Measurements from ENCODE around the gene GPR157.

The GPR157 gene

DNA sequence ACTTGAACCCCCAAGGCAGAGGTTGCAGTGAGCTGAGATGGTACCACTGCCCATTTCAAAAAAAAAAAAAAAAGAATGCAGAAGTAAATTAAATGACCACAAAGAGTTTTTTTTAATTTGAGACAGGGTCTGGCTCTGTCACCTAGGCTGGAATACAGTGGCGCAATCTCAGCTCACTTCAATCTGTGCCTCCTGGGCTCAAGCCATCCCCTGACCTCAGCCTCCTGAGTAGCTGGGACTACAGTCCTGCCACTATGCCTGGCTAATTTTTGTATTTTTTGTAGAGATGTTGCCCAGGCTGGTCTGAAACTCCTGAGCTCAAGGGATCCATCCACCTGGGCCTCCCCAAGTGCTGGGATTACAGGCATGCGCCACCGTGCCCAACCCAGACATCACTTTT, 20.2 kb upstream of the GPR157 start:
- H3F3A ChIP-seq (ENCODE audit: low read depth) = no peaks in the 10 kb centered on the region
- no peaks in the 10 kb centered on the region for H3K36me3 ChIP-seq (ENCODE audit: insufficient read depth, low read length)
- no peak overlapping the region for H3K9ac ChIP-seq (ENCODE audit: low read depth, low read length, poor library complexity, severe bottlenecking)
- no peaks in the 10 kb centered on the region for H4K20me1 ChIP-seq (ENCODE audit: insufficient read depth, low read length, poor library complexity, severe bottlenecking)
- no peaks in the 10 kb centered on the region for H3K27me3 ChIP-seq (ENCODE audit: insufficient read depth, low read length, poor library complexity, severe bottlenecking)
- no peaks in the 10 kb centered on the region for H3K79me2 ChIP-seq (ENCODE audit: insufficient read depth, low read length)
- no peaks in the 10 kb centered on the region for H3K4me1 ChIP-seq (ENCODE audit: insufficient read depth, low read length, poor library complexity, severe bottlenecking)
- no peak overlapping the region for H3K4me2 ChIP-seq (ENCODE audit: low read depth, low read length, poor library complexity, severe bottlenecking)
- H3K9me3 ChIP-seq (ENCODE audit: insufficient read depth, low read depth, low read length) = no peaks in the 10 kb centered on the region
- no peak overlapping the region for H3K4me3 ChIP-seq (ENCODE audit: low read length, poor library complexity, severe bottlenecking)
- H3K9me2 ChIP-seq (replicated peaks; ENCODE audit: low read depth, low read length) = no peaks in the 10 kb centered on the region
- TF ChIP-seq EZH2phosphoT487 (IDR thresholded peaks at IDR 0.05; ENCODE audit: borderline replicate concordance) = no peak
- TF ChIP-seq, protein P1, sequence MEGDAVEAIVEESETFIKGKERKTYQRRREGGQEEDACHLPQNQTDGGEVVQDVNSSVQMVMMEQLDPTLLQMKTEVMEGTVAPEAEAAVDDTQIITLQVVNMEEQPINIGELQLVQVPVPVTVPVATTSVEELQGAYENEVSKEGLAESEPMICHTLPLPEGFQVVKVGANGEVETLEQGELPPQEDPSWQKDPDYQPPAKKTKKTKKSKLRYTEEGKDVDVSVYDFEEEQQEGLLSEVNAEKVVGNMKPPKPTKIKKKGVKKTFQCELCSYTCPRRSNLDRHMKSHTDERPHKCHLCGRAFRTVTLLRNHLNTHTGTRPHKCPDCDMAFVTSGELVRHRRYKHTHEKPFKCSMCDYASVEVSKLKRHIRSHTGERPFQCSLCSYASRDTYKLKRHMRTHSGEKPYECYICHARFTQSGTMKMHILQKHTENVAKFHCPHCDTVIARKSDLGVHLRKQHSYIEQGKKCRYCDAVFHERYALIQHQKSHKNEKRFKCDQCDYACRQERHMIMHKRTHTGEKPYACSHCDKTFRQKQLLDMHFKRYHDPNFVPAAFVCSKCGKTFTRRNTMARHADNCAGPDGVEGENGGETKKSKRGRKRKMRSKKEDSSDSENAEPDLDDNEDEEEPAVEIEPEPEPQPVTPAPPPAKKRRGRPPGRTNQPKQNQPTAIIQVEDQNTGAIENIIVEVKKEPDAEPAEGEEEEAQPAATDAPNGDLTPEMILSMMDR (conservative IDR thresholded peaks at IDR 0.05; ENCODE audit: low read length) = no peak
- no peak overlapping the region for H2AFZ ChIP-seq (ENCODE audit: low read length)

DNA sequence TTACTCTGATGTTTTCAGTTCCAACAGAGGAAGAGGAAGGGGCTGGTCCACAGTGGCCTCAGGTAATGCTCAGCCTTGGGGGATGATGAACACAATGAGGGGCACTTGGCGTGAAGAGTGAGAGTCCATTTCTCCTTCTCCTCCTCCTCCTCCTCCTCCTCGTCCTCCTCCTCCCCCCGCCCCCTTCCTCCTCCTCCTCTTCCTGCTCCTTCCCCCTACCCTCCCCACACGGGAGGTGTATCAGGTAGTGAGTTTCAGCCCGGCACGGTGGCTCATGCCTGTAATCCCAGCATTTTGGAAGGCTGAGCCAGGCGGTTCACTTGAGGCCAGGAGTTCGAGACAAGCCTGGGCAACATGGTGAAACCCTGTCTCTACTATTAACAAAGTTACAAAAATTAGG, 17.3 kb upstream of the GPR157 start:
- Histone ChIP-seq H3K36me3 (ENCODE audit: insufficient read depth, low read length) (no peaks in the 10 kb centered on the region), H3K9ac (ENCODE audit: low read depth, low read length, poor library complexity, severe bottlenecking) (no peak overlapping the region), H3K4me2 (ENCODE audit: low read depth, low read length, poor library complexity, severe bottlenecking) (no peak overlapping the region), H3K4me3 (ENCODE audit: low read length, poor library complexity, severe bottlenecking) (no peak overlapping the region), H3K27me3 (ENCODE audit: insufficient read depth, low read length, poor library complexity, severe bottlenecking) (no peaks in the 10 kb centered on the region), H3K79me2 (ENCODE audit: insufficient read depth, low read length) (no peaks in the 10 kb centered on the region), H4K20me1 (ENCODE audit: insufficient read depth, low read length, poor library complexity, severe bottlenecking) (no peaks in the 10 kb centered on the region), H3K9me2 (replicated peaks; ENCODE audit: low read depth, low read length) (no peaks in the 10 kb centered on the region), H2AFZ (ENCODE audit: low read length) (no peak overlapping the region), H3K4me1 (ENCODE audit: insufficient read depth, low read length, poor library complexity, severe bottlenecking) (no peaks in the 10 kb centered on the region), H3F3A (ENCODE audit: low read depth) (no peaks in the 10 kb centered on the region), H3K9me3 (ENCODE audit: insufficient read depth, low read depth, low read length) (no peaks in the 10 kb centered on the region)
- TF ChIP-seq, protein P1 (conservative IDR thresholded peaks at IDR 0.05; ENCODE audit: low read length) = no peak

DNA sequence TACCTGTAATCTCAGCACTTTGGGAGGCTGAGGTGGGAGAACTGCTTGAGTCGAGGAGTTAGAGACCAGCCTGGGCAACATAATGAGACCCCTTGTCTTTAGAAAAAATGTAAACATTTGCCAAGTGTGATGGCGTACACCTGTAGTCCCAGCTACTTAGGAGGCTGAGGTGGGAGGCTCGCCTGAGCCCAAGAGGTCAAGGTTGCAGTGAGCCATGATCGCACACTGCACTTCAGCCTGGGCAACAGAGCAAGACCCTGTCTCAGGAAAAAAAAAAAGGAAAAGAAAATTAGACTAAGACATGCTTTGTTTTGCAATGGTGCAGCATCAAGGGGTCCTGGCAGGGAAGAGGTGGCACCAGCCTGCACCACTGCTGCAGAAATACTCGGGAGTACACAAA, 16.8 kb upstream of the GPR157 start:
- Histone ChIP-seq H3K4me2 (ENCODE audit: low read depth, low read length, poor library complexity, severe bottlenecking) (no peak overlapping the region), H3K79me2 (ENCODE audit: insufficient read depth, low read length) (no peaks in the 10 kb centered on the region), H3K36me3 (ENCODE audit: insufficient read depth, low read length) (no peaks in the 10 kb centered on the region), H3K4me1 (ENCODE audit: insufficient read depth, low read length, poor library complexity, severe bottlenecking) (no peaks in the 10 kb centered on the region), H4K20me1 (ENCODE audit: insufficient read depth, low read length, poor library complexity, severe bottlenecking) (no peaks in the 10 kb centered on the region), H3K27me3 (ENCODE audit: insufficient read depth, low read length, poor library complexity, severe bottlenecking) (no peaks in the 10 kb centered on the region), H3K9ac (ENCODE audit: low read depth, low read length, poor library complexity, severe bottlenecking) (no peak overlapping the region), H3K4me3 (ENCODE audit: low read length, poor library complexity, severe bottlenecking) (no peak overlapping the region), H3K9me3 (ENCODE audit: insufficient read depth, low read depth, low read length) (no peaks in the 10 kb centered on the region), H2AFZ (ENCODE audit: low read length) (no peak overlapping the region), H3K9me2 (replicated peaks; ENCODE audit: low read depth, low read length) (no peaks in the 10 kb centered on the region), H3F3A (ENCODE audit: low read depth) (no peaks in the 10 kb centered on the region)
- TF ChIP-seq EZH2phosphoT487 (IDR thresholded peaks at IDR 0.05; ENCODE audit: borderline replicate concordance) = no peak
- TF ChIP-seq, protein P1 (conservative IDR thresholded peaks at IDR 0.05; ENCODE audit: low read length) = no peak

Measured in Loucy (cell line).